SK-N-MC (cell line): ENCODE measurements around the gene COL15A1.
A peak's percentile ranks its signal among the peaks of the same experiment; 100 is the strongest.

Experiments
- DNase-seq: peaks from one replicate; pipeline ENCODE4 v3.0.0-alpha.2; 2011; ENCODE audit warnings: low read depth, low spot score
- H3K27ac ChIP-seq: fragments of 200-600 bp; sonication (generic); 2 replicates; pipeline ENCODE4 v1.5.1; 2016; ENCODE audit warnings: mixed run types
- H3K36me3 ChIP-seq: fragments of 200-600 bp; sonication (generic); 2 replicates; pipeline ENCODE4 v1.6.1; 2017; ENCODE audit warnings: antibody characterized with exemption, low read length, mixed read lengths; ENCODE audit not compliant: insufficient read depth
- H3K4me3 ChIP-seq: fragments of 200-600 bp; sonication (generic); 2 replicates; pipeline ENCODE4 v1.5.1; 2016
- H3K9ac ChIP-seq: fragments of 200-600 bp; sonication (generic); 2 replicates; pipeline ENCODE4 v1.8.0; 2017; ENCODE audit warnings: mixed run types, mixed read lengths; ENCODE audit not compliant: insufficient read length
- H3K9me3 ChIP-seq: fragments of 200-600 bp; sonication (generic); 2 replicates; pipeline ENCODE4 v1.6.1; 2017; ENCODE audit warnings: low read depth, mild to moderate bottlenecking, antibody characterized with exemption, low read length, moderate library complexity, mixed read lengths
- EZH2 ChIP-seq: fragments of 200-600 bp; sonication (generic); IDR thresholded peaks from one replicate; pipeline ENCODE4 v1.6.1; 2017; ENCODE audit warnings: antibody characterized with exemption
- FOXP2 ChIP-seq: optimal IDR thresholded peaks from 2 replicates; pipeline ENCODE3; 2011; ENCODE audit warnings: mild to moderate bottlenecking, moderate library complexity; ENCODE audit not compliant: insufficient read depth; ENCODE audit errors: extremely low read length, control extremely low read depth
- POLR2AphosphoS5 ChIP-seq: IDR thresholded peaks from 2 replicates; pipeline ENCODE4 v1.6.1; 2012; ENCODE audit warnings: mild to moderate bottlenecking, low read depth, low read length, borderline replicate concordance

COL15A1 gene

GRCh38 chr9:98970532-98971041 lies 26.9 kb downstream of the COL15A1 start:
- Histone ChIP-seq H3K36me3 (no peaks in the 10 kb centered on the region), H3K4me3 (no peak overlapping the region), H3K9ac (no peak overlapping the region), H3K27ac (no peak overlapping the region), H3K9me3 (no peaks in the 10 kb centered on the region)
- no peak for DNase-seq
- TF ChIP-seq POLR2AphosphoS5 = no peak

- TF ChIP-seq EZH2 (no peak), FOXP2 (no peak), POLR2AphosphoS5 (no peak)
- no peak for DNase-seq
- no peak overlapping the region for H3K9ac ChIP-seq
- no peaks in the 10 kb centered on the region for H3K36me3 ChIP-seq
- no peak overlapping the region for H3K27ac ChIP-seq
- no peaks in the 10 kb centered on the region for H3K9me3 ChIP-seq
- no peak overlapping the region for H3K4me3 ChIP-seq
These were observed 27.6 kb downstream of the COL15A1 start for GRCh38 chr9:98971168-98971914.

- no peak overlapping the region for H3K4me3 ChIP-seq
- H3K9me3 ChIP-seq = no peaks in the 10 kb centered on the region
- no peak overlapping the region for H3K9ac ChIP-seq
- no peaks in the 10 kb centered on the region for H3K36me3 ChIP-seq
- no peak for DNase-seq
- no peak for TF ChIP-seq FOXP2
- TF ChIP-seq POLR2AphosphoS5 = no peak
- no peak for TF ChIP-seq EZH2
- no peak overlapping the region for H3K27ac ChIP-seq
These were observed 28.2 kb downstream of the COL15A1 start for GRCh38 chr9:98971915-98972223.

- Histone ChIP-seq H3K9ac (no peak overlapping the region), H3K9me3 (no peaks in the 10 kb centered on the region), H3K36me3 (no peaks in the 10 kb centered on the region), H3K4me3 (no peak overlapping the region), H3K27ac (no peak overlapping the region)
- no peak for TF ChIP-seq FOXP2
- no peak for TF ChIP-seq EZH2
- no peak for TF ChIP-seq POLR2AphosphoS5
- no peak for DNase-seq
These were observed 29.0 kb downstream of the COL15A1 start for GRCh38 chr9:98972716-98973115.

GRCh38 chr9:98973171-98973570 lies 29.5 kb downstream of the COL15A1 start:
- Histone ChIP-seq H3K4me3 (no peak overlapping the region), H3K36me3 (no peaks in the 10 kb centered on the region), H3K9me3 (no peaks in the 10 kb centered on the region), H3K9ac (no peak overlapping the region), H3K27ac (no peak overlapping the region)
- TF ChIP-seq EZH2 (no peak), POLR2AphosphoS5 (no peak), FOXP2 (no peak)
- DNase-seq = no peak

GRCh38 chr9:98973576-98973975 lies 29.9 kb downstream of the COL15A1 start:
- Histone ChIP-seq H3K4me3 (no peak overlapping the region), H3K9me3 (no peaks in the 10 kb centered on the region), H3K27ac (no peak overlapping the region), H3K36me3 (no peaks in the 10 kb centered on the region), H3K9ac (no peak overlapping the region)
- DNase-seq = no peak
- TF ChIP-seq EZH2 = no peak
- no peak for TF ChIP-seq FOXP2
- TF ChIP-seq POLR2AphosphoS5 = no peak

GRCh38 chr9:98974106-98974505 lies 30.4 kb downstream of the COL15A1 start:
- TF ChIP-seq POLR2AphosphoS5 (no peak), FOXP2 (no peak), EZH2 (no peak)
- H3K9ac ChIP-seq = no peak overlapping the region
- DNase-seq = no peak
- H3K9me3 ChIP-seq = no peaks in the 10 kb centered on the region
- no peak overlapping the region for H3K4me3 ChIP-seq
- no peaks in the 10 kb centered on the region for H3K36me3 ChIP-seq
- no peak overlapping the region for H3K27ac ChIP-seq

- Histone ChIP-seq H3K9me3 (no peaks in the 10 kb centered on the region), H3K4me3 (no peak overlapping the region), H3K27ac (no peak overlapping the region), H3K36me3 (no peaks in the 10 kb centered on the region), H3K9ac (no peak overlapping the region)
- no peak for DNase-seq
- TF ChIP-seq FOXP2 (no peak), EZH2 (no peak), POLR2AphosphoS5 (no peak)
These were observed 30.8 kb downstream of the COL15A1 start for GRCh38 chr9:98974554-98974953.

GRCh38 chr9:98974994-98975712 lies 31.4 kb downstream of the COL15A1 start:
- no peak for DNase-seq
- no peak for TF ChIP-seq POLR2AphosphoS5
- no peak for TF ChIP-seq EZH2
- no peak for TF ChIP-seq FOXP2
- H3K27ac ChIP-seq = no peak overlapping the region
- H3K9ac ChIP-seq = no peak overlapping the region
- no peaks in the 10 kb centered on the region for H3K36me3 ChIP-seq
- H3K4me3 ChIP-seq = peak overlapping the region; percentile 46
- no peaks in the 10 kb centered on the region for H3K9me3 ChIP-seq
